ENCODE measurements around the gene TC2N. TPM values are rescaled to one million over a fixed set of nuclear protein-coding genes. Genes with fewer than 3 reads are reported as not detected.

Gene TC2N
- total and polyA plus RNA-seq, 2 donors (not counting 3 experiments of a cell fraction or from before 2014, with no cell fraction given): 0.40 TPM; not detected in 1

DNA sequence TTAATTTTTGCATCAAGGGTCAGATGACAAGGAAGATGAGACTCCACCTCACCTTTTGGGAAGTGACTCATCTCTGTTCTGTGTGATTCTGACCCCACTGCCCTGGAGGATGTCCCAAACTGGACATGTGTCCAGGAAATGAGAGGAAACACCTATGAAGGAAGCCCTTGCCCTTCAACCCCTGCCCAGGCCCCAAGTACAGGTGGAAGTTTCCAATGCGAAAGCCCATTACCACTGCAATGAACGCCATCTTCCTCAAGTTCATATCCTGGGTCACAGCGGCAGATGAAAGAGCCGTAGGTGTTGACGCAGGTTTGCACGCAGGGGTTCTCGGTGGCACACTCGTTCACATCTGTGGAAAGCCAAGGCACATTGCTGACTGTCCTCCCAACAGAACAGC is 19.6 kb upstream of the TC2N start:
- no peak overlapping the region for H3K9ac ChIP-seq (replicated peaks; ENCODE audit: extremely low read depth, insufficient read depth, low read length)
- intact Hi-C loops (cut with micrococcal nuclease) (no loop called here), dilution Hi-C loops (cut with MboI; ENCODE audit: extremely low pct_ligation_motif_present, low sequenced_read_pairs) (no loop called here)
- no peaks in the 10 kb centered on the region for H3K9me1 ChIP-seq (replicated peaks; ENCODE audit: control insufficient read depth, extremely low read depth, insufficient read depth, low read length)
- no peak overlapping the region for H3K27ac ChIP-seq (ENCODE audit: insufficient read depth, low read depth, low read length)
- no peaks in the 10 kb centered on the region for H3K9me3 ChIP-seq (replicated peaks; ENCODE audit: control insufficient read depth, insufficient read depth, low read length)
- no peak overlapping the region for H3K4me3 ChIP-seq (replicated peaks in 1 of 3; ENCODE audit: insufficient read depth in 1 of 3, low read depth in 1 of 3, low read length in 3 of 3)
- no peaks in the 10 kb centered on the region for H3K4me1 ChIP-seq (ENCODE audit: control insufficient read depth, extremely low read depth, insufficient read depth, low read length)
- ChIA-PET POLR2A (no interaction called here), CTCF (no interaction called here)
- TF ChIP-seq JUN (IDR thresholded peaks at IDR 0.05; ENCODE audit: borderline replicate concordance, insufficient read depth, insufficient read length, low read depth): no peak
- no peak for TF ChIP-seq FOS (IDR thresholded peaks at IDR 0.05; ENCODE audit: borderline replicate concordance, insufficient read depth, low read length)
- TF ChIP-seq, protein P1, sequence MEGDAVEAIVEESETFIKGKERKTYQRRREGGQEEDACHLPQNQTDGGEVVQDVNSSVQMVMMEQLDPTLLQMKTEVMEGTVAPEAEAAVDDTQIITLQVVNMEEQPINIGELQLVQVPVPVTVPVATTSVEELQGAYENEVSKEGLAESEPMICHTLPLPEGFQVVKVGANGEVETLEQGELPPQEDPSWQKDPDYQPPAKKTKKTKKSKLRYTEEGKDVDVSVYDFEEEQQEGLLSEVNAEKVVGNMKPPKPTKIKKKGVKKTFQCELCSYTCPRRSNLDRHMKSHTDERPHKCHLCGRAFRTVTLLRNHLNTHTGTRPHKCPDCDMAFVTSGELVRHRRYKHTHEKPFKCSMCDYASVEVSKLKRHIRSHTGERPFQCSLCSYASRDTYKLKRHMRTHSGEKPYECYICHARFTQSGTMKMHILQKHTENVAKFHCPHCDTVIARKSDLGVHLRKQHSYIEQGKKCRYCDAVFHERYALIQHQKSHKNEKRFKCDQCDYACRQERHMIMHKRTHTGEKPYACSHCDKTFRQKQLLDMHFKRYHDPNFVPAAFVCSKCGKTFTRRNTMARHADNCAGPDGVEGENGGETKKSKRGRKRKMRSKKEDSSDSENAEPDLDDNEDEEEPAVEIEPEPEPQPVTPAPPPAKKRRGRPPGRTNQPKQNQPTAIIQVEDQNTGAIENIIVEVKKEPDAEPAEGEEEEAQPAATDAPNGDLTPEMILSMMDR (IDR thresholded peaks at IDR 0.05; ENCODE audit: extremely low read depth in 1 of 2, insufficient read depth in 1 of 2, low read depth in 1 of 2, low read length in 2 of 2): no peak
- TF ChIP-seq, protein P2, sequence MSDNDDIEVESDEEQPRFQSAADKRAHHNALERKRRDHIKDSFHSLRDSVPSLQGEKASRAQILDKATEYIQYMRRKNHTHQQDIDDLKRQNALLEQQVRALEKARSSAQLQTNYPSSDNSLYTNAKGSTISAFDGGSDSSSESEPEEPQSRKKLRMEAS (IDR thresholded peaks at IDR 0.05; ENCODE audit: insufficient read depth, insufficient read length): no peak
- TF ChIP-seq EZH2 (IDR thresholded peaks at IDR 0.05; ENCODE audit: borderline replicate concordance, low read depth, low read length, severe bottlenecking): no peak
- TF ChIP-seq GATA2 (IDR thresholded peaks at IDR 0.05; ENCODE audit: insufficient read depth, insufficient read length, low read depth, low read length): no peak
- TF ChIP-seq POLR2AphosphoS5 (IDR thresholded peaks at IDR 0.05; ENCODE audit: insufficient read depth, low read depth, low read length): no peak
- TF ChIP-seq POLR2A (IDR thresholded peaks at IDR 0.05; ENCODE audit: low read depth, low read length): no peak
- TF ChIP-seq MYC (IDR thresholded peaks at IDR 0.05; ENCODE audit: low read depth, low read length): no peak
- H3K4me2 ChIP-seq (ENCODE audit: insufficient read depth, low read length): no peak overlapping the region
- BruUV-seq (replicated peaks): no TSS peak
- H2AFZ ChIP-seq (ENCODE audit: low read depth, low read length): no peak overlapping the region
- no peak for DNase-seq (ENCODE audit: low read depth, low spot score)
- H4K20me1 ChIP-seq (replicated peaks; ENCODE audit: control insufficient read depth, extremely low read depth, insufficient read depth, low read length): no peaks in the 10 kb centered on the region
- H3K36me3 ChIP-seq (ENCODE audit: control insufficient read depth in 2 of 2, extremely low read depth in 1 of 2, insufficient read depth in 2 of 2, low read length in 2 of 2): no peaks in the 10 kb centered on the region
- no peaks in the 10 kb centered on the region for H3K79me2 ChIP-seq (ENCODE audit: control insufficient read depth, insufficient read depth, low read length)
- FAIRE-seq: no peak
- H3K27me3 ChIP-seq (ENCODE audit: control insufficient read depth in 2 of 2, insufficient read depth in 2 of 2, low read length in 2 of 2): no peaks in the 10 kb centered on the region

All from endothelial cell of umbilical vein (primary cell).